Endothelial cell of umbilical vein (primary cell): ENCODE data around the gene TRAPPC2L. TPM values are rescaled to one million over a fixed set of nuclear protein-coding genes. Genes with fewer than 3 reads are reported as not detected.
A peak's percentile ranks its signal among the peaks of the same experiment; 100 is the strongest.

Source experiments
- BruUV-seq: library from RNA; stranded (reverse); fragments of 400-500 nt; replicated peaks from 2 replicates; lab custom pipeline; 2021; lab: Mats Ljungman, UMichigan
- CTCF ChIA-PET: fragments of 300-600, 350-600 bp; sonication (Branson Sonifier 250); formaldehyde crosslinking; loops from one replicate; lab custom pipeline; 2021; ENCODE audit warnings: antibody characterized with exemption, inconsistent platforms; lab: Charles Lee
- POLR2A ChIA-PET: fragments of 300-600, 350-600 bp; sonication (Branson Sonifier 250); formaldehyde crosslinking; loops from one replicate; lab custom pipeline; 2021; ENCODE audit warnings: antibody characterized with exemption, inconsistent platforms; lab: Charles Lee
- DNase-seq: peaks from one replicate; pipeline ENCODE4 v3.0.0-alpha.2; 2011; ENCODE audit warnings: low read depth, low spot score
- FAIRE-seq: peaks from 2 replicates; lab custom pipeline; 2011; peaks lifted over from hg19 to GRCh38; lab: Jason Lieb, UNC
- H2AFZ ChIP-seq: 2 replicates; pipeline ENCODE4 v1.6.0; 2012; ENCODE audit warnings: low read depth, low read length, control low read depth, inconsistent platforms
- H3K27ac ChIP-seq: 2 replicates; pipeline ENCODE4 v1.5.1; 2011; ENCODE audit warnings: low read depth, mild to moderate bottlenecking, control low read depth, low read length, moderate library complexity; ENCODE audit not compliant: insufficient read depth
- H3K27me3 ChIP-seq, 2 experiments: 2 replicates each; pipeline versions ENCODE4 v1.6.0 to v1.6.1; 2011; ENCODE audit warnings: low read length in 2 of 2, mixed read lengths in 1 of 2; ENCODE audit not compliant: control insufficient read depth in 2 of 2, insufficient read depth in 2 of 2
- H3K36me3 ChIP-seq, 2 experiments: 2 replicates in 1 of 2; 3 replicates in 1 of 2; pipeline ENCODE4 v1.5.1; 2011; ENCODE audit warnings: low read length in 2 of 2, mild to moderate bottlenecking in 1 of 2, moderate library complexity in 1 of 2; ENCODE audit not compliant: control insufficient read depth in 2 of 2, insufficient read depth in 2 of 2; ENCODE audit errors: extremely low read depth in 1 of 2
- H3K4me1 ChIP-seq: 3 replicates; pipeline ENCODE4 v1.5.1; 2011; ENCODE audit warnings: mild to moderate bottlenecking, low read length; ENCODE audit not compliant: control insufficient read depth, insufficient read depth; ENCODE audit errors: extremely low read depth
- H3K4me2 ChIP-seq: 2 replicates; pipeline ENCODE4 v1.6.1; 2011; ENCODE audit warnings: low read length, control low read depth, mixed read lengths; ENCODE audit not compliant: insufficient read depth
- H3K4me3 ChIP-seq, 3 experiments: fragments of 200-600 bp in 1 of 3; sonication (generic), shearing (Covaris generic) in 1 of 3; replicated peaks in 1 of 3; 2 replicates each; pipeline ENCODE4 v1.5.1; 2011 to 2016; ENCODE audit warnings: control low read depth in 3 of 3, low read length in 3 of 3, mild to moderate bottlenecking in 2 of 3, inconsistent platforms in 1 of 3, low read depth in 1 of 3, moderate library complexity in 1 of 3; ENCODE audit not compliant: insufficient read depth in 1 of 3
- H3K79me2 ChIP-seq: 2 replicates; pipeline ENCODE4 v1.6.0; 2012; ENCODE audit warnings: low read length, inconsistent platforms; ENCODE audit not compliant: control insufficient read depth, insufficient read depth
- H3K9ac ChIP-seq: replicated peaks from 2 replicates; pipeline ENCODE3; 2011; ENCODE audit warnings: low read length, control low read depth; ENCODE audit not compliant: insufficient read depth; ENCODE audit errors: extremely low read depth
- H3K9me1 ChIP-seq: replicated peaks from 3 replicates; pipeline ENCODE4 v1.6.0; 2011; ENCODE audit warnings: mild to moderate bottlenecking, low read length; ENCODE audit not compliant: control insufficient read depth, insufficient read depth; ENCODE audit errors: extremely low read depth
- H3K9me3 ChIP-seq: replicated peaks from 2 replicates; pipeline ENCODE4 v1.5.1; 2012; ENCODE audit warnings: low read length, inconsistent platforms; ENCODE audit not compliant: control insufficient read depth, insufficient read depth
- H4K20me1 ChIP-seq: replicated peaks from 2 replicates; pipeline ENCODE3; 2011; ENCODE audit warnings: mild to moderate bottlenecking, low read length; ENCODE audit not compliant: control insufficient read depth, insufficient read depth; ENCODE audit errors: extremely low read depth
- CTCF ChIP-seq, 2 donors: IDR thresholded peaks; 1 replicate in 1 of 2; 2 replicates in 1 of 2; pipeline ENCODE4 v1.5.1; 2011; ENCODE audit warnings: low read length in 2 of 2, mild to moderate bottlenecking in 2 of 2, moderate library complexity in 2 of 2, control low read depth in 1 of 2, inconsistent platforms in 1 of 2, low read depth in 1 of 2; ENCODE audit not compliant: insufficient read depth in 1 of 2; ENCODE audit errors: extremely low read depth in 1 of 2
- EZH2 ChIP-seq: IDR thresholded peaks from 2 replicates; pipeline ENCODE4 v1.6.1; 2012; ENCODE audit warnings: borderline replicate concordance, low read depth, mild to moderate bottlenecking, moderate library complexity, low read length, inconsistent platforms; ENCODE audit not compliant: severe bottlenecking
- dilution Hi-C: fragments of 300-500 bp; cut with MboI; formaldehyde crosslinking; loops from one replicate; pipeline ENCODE4 v1.15.0; 2019; ENCODE audit warnings: low sequenced_read_pairs; ENCODE audit not compliant: extremely low pct_ligation_motif_present
- intact Hi-C: fragments of 100-400 bp; cut with micrococcal nuclease; formaldehyde crosslinking; loops from one replicate; pipeline ENCODE4 v1.10.0; 2022
- polyA plus RNA-seq, 4 experiments: library from polyadenylated mRNA; depleted of rRNA in 3 of 4; stranded (reverse) in 3 of 4; unstranded in 1 of 4; fragments of >200 nt; gene quantifications; 2 replicates each; pipeline versions ENCODE4 v1.2.1 to v1.2.3, GENCODE V29; 2011 to 2012; ENCODE audit warnings: missing spikeins in 1 of 4
- total RNA-seq: library from RNA; stranded (reverse); gene quantifications from 2 replicates; pipeline ENCODE4 v1.2.3, GENCODE V29; 2021

The TRAPPC2L gene
- total and polyA plus RNA-seq, 2 donors (not counting 3 experiments of a cell fraction or from before 2014, with no cell fraction given) = 61.9 to 131 TPM

GRCh38 chr16:88815901-88816589 lies 40.9 kb upstream of the TRAPPC2L start:
- Histone ChIP-seq H3K27me3 (no peaks in the 10 kb centered on the region), H3K27ac (no peak overlapping the region), H3K9me3 (no peaks in the 10 kb centered on the region), H3K79me2 (peaks cover 4% of the 10 kb centered on the region), H3K4me3 (no peak overlapping the region), H4K20me1 (no peaks in the 10 kb centered on the region), H3K4me2 (no peak overlapping the region), H3K9ac (no peak overlapping the region), H3K4me1 (peaks cover 7% of the 10 kb centered on the region), H3K36me3 (no peaks in the 10 kb centered on the region), H3K9me1 (no peaks in the 10 kb centered on the region), H2AFZ (no peak overlapping the region)
- DNase-seq = peak; percentile 23
- ChIA-PET CTCF (interaction anchor here (0.6 to 4.9 kb wide), 5 partner anchors 12 to 400 kb away, joined by 3 to 50 read pairs (median 3); partner anchors contain the start of genes GALNS and TRAPPC2L), POLR2A (no interaction called here)
- FAIRE-seq = no peak
- intact Hi-C loops (loop anchor here (1.0 kb wide), 2 partner anchors 41 to 351 kb away; partner anchors contain the start of gene TRAPPC2L), dilution Hi-C loops (no loop called here)
- no TSS peak for BruUV-seq
- peak; percentile 75 to 82 for TF ChIP-seq CTCF (IDR thresholded peaks at IDR 0.05; ENCODE audit: extremely low read depth in 1 of 2, insufficient read depth in 1 of 2, low read depth in 1 of 2, low read length in 2 of 2)
- TF ChIP-seq EZH2 = no peak
